Right lobe of liver (tissue), 6 donors: ENCODE measurements around the gene CISD2. TPM values are rescaled to one million over a fixed set of nuclear protein-coding genes. Genes with fewer than 3 reads are reported as not detected.
"Not testable (repeated sequence)": the region's sequence is repeated elsewhere in the genome, so short reads cannot be mapped to it uniquely, and the experiment has no call there.

ENCODE experiments used
- ATAC-seq, 4 donors: fragments of 200-7000 bp; cut with Tn5 transposase; one replicate each; pipeline ENCODE4 v1.9.1; 2020; ENCODE audit warnings: mild to moderate bottlenecking in 4 of 4, moderate library complexity in 4 of 4
- DNase-seq, 3 donors: peaks; one replicate each; pipeline ENCODE4 v3.0.0-alpha.2; 2020
- H3K27ac ChIP-seq, 3 donors: fragments of 200-600 bp; one replicate each; pipeline ENCODE4 v1.8.0; 2022
- H3K27me3 ChIP-seq, 2 donors: fragments of 200-600 bp; one replicate each; pipeline ENCODE4 v1.8.0; 2022
- H3K36me3 ChIP-seq, 4 donors: fragments of 200-600 bp; sonication (generic) in 1 of 4; one replicate each; pipeline versions ENCODE4 v1.5.1 to v1.8.0; 2017 to 2022; ENCODE audit warnings: control low read depth in 1 of 4
- H3K4me1 ChIP-seq, 4 donors: fragments of 200-600 bp; sonication (generic) in 1 of 4; one replicate each; pipeline versions ENCODE4 v1.5.1 to v1.8.0; 2017 to 2022; ENCODE audit warnings: control low read depth in 1 of 4
- H3K4me3 ChIP-seq, 3 donors: fragments of 200-600 bp; one replicate each; pipeline ENCODE4 v1.8.0; 2022
- H3K9me3 ChIP-seq, 4 donors: fragments of 200-600 bp; sonication (generic) in 1 of 4; one replicate each; pipeline versions ENCODE4 v1.5.1 to v1.8.0; 2017 to 2022; ENCODE audit warnings: control low read depth in 1 of 4
- POLR2A ChIP-seq: fragments of 450-650 bp; IDR thresholded peaks from one replicate; pipeline ENCODE4 v1.6.1; 2017; ENCODE audit warnings: antibody characterized with exemption, mild to moderate bottlenecking
- WGBS: methylation state at CpG from one replicate; pipeline ENCODE4 v1.1.6; 2018; ENCODE audit warnings: low coverage, low lambda C conversion rate; ENCODE audit not compliant: insufficient coverage; ENCODE audit errors: missing lambda C conversion rate; 5-methylcytosine and 5-hydroxymethylcytosine counted together
- intact Hi-C, 2 donors: fragments of 100-400 bp; cut with DNase I; formaldehyde crosslinking; loops; one replicate each; pipeline versions ENCODE4 v1.11.2 to v1.14.1; 2022
- total RNA-seq, 6 experiments: library from RNA; depleted of rRNA in 2 of 6; stranded (reverse); fragments of >200 nt in 2 of 6; fragmentation: NEBNext Ultra II Directional in 3 of 6; extraction: Animal tissue kit (Norgen Biotek cat#: 25700) in 3 of 6; gene quantifications; one replicate each; pipeline versions ENCODE4 v1.1.0 to v1.2.4, GENCODE V29; 2016 to 2023
- TF ChIP-seq, protein P1 (sequence below), 4 donors: fragments of 200-600 bp in 3 of 4; fragments of 450-650 bp in 1 of 4; IDR thresholded peaks; one replicate each; pipeline versions ENCODE4 v1.5.1 to v1.8.0; 2016 to 2022; ENCODE audit warnings: antibody characterized with exemption in 4 of 4, mild to moderate bottlenecking in 2 of 4
- donor health status: DM: no; HTN: yes; CAD: no.
- donor health status: DM: no; HTN: no; CAD: no.
- donor health status: DM: no; HTN: no; CAD: no.
- donor health status: DM: no; HTN: yes; CAD: no.
- donor health status: DM: no; HTN: yes; CAD: no.

CISD2 gene
- total RNA-seq, 6 experiments from 2014 or later: 29.8 to 34.7 (median 33.1) TPM

DNA sequence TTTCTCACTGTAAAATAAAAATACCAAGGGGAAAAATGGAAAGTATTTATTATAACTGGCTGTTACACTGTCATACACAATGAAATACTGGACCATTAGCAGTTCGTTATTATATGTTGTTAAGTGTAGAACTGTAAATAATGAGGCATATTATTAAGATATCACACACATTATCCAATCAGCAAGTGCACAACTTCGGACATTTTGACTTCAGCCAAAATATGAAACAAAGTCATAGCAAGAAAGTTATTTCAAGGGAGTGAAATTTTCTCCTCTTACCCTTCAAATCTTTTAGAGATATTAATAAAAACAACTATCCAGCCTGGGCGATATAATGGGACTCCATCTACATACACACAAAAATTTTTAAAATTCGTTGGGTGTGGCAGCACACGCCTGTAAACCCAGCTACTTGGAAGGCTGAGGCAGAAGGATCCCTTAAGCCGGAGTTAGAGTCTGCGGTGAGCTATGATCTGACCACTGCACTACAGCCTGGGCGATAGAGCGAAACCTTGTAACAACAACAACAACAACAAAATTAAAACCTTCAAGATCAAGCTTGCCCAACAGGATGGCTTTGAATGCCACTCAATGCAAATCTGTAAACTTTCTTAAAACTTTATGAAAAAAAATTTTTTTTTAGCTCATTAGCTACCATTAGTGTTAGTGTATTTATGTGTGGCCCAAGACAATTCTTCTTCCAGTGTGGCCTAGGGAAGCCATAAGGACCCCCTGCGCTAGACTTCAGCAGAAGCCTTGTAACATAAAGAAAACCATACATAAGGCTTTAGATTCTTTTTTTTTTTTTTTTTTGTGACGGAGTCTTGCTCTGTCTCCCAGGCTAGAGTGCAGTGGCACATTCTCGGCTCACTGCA lies 1.3 kb upstream of the CISD2 start:
- Histone ChIP-seq H3K36me3 (no peaks in the 10 kb centered on the region), H3K4me3 (peak overlapping the region; percentile 71 to 80 (median 73)), H3K27ac (peak overlapping the region; percentile 89 to 97 (median 96)), H3K4me1 (peaks cover 0 to 19% (median 9%) of the 10 kb centered on the region in 4 donors), H3K27me3 (no peaks in the 10 kb centered on the region), H3K9me3 (no peaks in the 10 kb centered on the region)
- WGBS: 73% methylated on average over 12 of the region's 12 CpGs
- TF ChIP-seq, protein P1, sequence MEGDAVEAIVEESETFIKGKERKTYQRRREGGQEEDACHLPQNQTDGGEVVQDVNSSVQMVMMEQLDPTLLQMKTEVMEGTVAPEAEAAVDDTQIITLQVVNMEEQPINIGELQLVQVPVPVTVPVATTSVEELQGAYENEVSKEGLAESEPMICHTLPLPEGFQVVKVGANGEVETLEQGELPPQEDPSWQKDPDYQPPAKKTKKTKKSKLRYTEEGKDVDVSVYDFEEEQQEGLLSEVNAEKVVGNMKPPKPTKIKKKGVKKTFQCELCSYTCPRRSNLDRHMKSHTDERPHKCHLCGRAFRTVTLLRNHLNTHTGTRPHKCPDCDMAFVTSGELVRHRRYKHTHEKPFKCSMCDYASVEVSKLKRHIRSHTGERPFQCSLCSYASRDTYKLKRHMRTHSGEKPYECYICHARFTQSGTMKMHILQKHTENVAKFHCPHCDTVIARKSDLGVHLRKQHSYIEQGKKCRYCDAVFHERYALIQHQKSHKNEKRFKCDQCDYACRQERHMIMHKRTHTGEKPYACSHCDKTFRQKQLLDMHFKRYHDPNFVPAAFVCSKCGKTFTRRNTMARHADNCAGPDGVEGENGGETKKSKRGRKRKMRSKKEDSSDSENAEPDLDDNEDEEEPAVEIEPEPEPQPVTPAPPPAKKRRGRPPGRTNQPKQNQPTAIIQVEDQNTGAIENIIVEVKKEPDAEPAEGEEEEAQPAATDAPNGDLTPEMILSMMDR (IDR thresholded peaks at IDR 0.05): no peak
- TF ChIP-seq POLR2A: no peak
- intact Hi-C loops: loop anchor here in 1 of 2 donors (5.0 kb wide), 1 partner anchor 40 kb away; the partner anchor contains the start of gene UBE2D3
- DNase-seq (no peak), ATAC-seq (no peak)

DNA sequence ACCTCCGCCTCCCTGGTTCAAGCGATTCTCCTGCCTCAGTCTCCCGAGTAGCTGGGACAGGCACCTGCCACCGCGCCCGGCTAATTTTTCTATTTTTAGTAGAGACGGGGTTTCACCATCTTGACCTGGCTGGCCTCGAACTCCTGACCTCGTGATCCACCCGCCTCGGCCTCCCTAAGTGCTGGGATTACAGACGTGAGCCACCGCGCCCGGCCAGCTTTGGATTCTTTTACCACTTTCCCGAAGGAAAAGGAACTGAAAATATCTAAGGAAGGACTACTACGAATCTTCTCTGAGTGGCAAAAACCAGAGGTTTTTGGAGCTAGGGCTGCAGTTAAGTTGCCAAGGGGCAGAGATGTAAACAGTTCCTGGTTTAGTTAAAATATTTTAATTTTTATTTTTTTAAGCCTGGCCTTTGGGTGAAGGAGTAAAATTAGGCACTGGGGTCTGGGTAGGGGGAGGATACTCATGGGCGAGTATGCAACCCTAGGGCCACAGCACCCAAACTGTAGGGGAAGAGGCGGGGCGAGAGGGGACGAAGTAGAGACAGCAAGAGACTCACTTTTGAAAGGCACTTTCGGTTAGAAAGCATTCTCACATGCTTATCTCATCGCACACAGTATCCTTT lies 525 bp upstream of the CISD2 start:
- peak; percentile 53 to 68 (median 64) for ATAC-seq
- peak overlapping the region; percentile 89 to 97 (median 96) for H3K27ac ChIP-seq
- WGBS: 6% methylated on average over 22 of the region's 23 CpGs

DNA sequence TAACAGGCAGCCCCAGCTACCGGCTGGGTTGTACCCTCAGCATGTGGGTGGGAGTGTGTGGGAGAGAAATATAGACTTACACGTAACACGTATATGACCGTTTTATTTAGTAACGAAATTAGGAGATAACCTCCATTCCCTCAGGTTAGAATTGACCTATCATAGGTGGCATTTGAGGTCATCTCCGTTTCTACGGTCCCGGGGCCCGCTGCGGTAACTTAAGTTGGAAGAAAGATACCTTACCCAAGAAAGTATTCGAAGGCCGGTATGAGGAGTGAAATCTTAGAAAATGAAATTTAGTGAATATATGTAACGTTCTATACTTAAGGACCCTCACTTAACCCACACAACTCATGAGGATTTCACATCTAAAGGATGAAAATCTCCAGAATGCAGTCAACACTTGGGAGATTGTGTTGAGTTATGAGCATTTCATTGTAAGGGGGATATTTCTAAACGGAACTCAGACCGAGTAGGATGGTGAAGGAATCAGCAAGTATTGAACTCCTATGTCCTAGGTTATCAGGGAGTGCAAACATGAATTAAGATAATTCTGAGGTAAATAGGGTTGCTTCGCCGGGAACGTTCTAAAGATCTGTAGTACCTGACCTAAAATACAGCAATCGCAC lies 891 bp downstream of the CISD2 start:
- WGBS: 2% methylated on average over 19 of the region's 19 CpGs
- peaks cover 0 to 14% (median 9%) of the 10 kb centered on the region in 4 donors for H3K4me1 ChIP-seq
- DNase-seq (no peak), ATAC-seq (peak; percentile 12 to 28 (median 18))
- H3K9me3 ChIP-seq: no peaks in the 10 kb centered on the region
- intact Hi-C loops: loop anchor here in 1 of 2 donors (5.0 kb wide), 1 partner anchor 42 kb away; the partner anchor contains the start of gene UBE2D3
- peak overlapping the region; percentile 71 to 80 (median 73) for H3K4me3 ChIP-seq
- TF ChIP-seq POLR2A: no peak
- TF ChIP-seq, protein P1 (IDR thresholded peaks at IDR 0.05): no peak
- H3K27ac ChIP-seq: peak overlapping the region; percentile 89 to 97 (median 96)
- H3K27me3 ChIP-seq: no peaks in the 10 kb centered on the region
- peaks cover 0 to 2% (median 0%) of the 10 kb centered on the region in 4 donors for H3K36me3 ChIP-seq

More for the DNA sequence above, 525 bp upstream of the CISD2 start:
- Histone ChIP-seq H3K27me3 (no peaks in the 10 kb centered on the region), H3K36me3 (no peaks in the 10 kb centered on the region), H3K4me1 (peaks cover 0 to 14% (median 9%) of the 10 kb centered on the region in 4 donors), H3K9me3 (no peaks in the 10 kb centered on the region), H3K4me3 (peak overlapping the region; percentile 71 to 80 (median 73))
- TF ChIP-seq, protein P1 (IDR thresholded peaks at IDR 0.05): no peak
- no peak for TF ChIP-seq POLR2A
- peak in 1 of 3 donors; percentile 55 for DNase-seq
- intact Hi-C loops: loop anchor here in 1 of 2 donors (5.0 kb wide), 1 partner anchor 41 kb away; the partner anchor contains the start of gene UBE2D3

DNA sequence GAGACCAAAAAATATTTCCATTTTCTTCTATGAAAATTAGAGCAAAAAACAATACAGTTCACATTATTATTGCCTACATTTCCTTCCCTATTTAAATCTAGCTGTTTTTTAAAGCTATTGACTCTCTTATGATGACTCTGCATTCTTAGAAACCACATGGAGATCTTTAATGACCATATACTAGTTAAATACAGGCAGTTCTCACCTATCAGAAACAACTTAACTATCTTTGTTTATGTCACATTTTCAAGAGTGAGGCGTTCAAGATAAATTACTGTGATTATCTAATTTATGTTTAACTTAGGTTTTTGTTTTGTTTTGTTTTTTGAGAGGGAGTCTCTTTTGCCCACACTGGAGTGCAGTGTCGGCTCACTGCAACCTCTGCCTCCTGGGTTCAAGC lies 3.0 kb downstream of the CISD2 start:
- ATAC-seq (no peak), DNase-seq (no peak)
- peaks cover 0 to 14% (median 9%) of the 10 kb centered on the region in 4 donors for H3K4me1 ChIP-seq
- H3K9me3 ChIP-seq: no peaks in the 10 kb centered on the region
- peak overlapping the region in 1 of 3 donors; percentile 96 for H3K27ac ChIP-seq
- 68% methylated on average over 2 of the region's 2 CpGs for WGBS
- no peaks in the 10 kb centered on the region for H3K27me3 ChIP-seq
- TF ChIP-seq POLR2A: no peak
- TF ChIP-seq, protein P1 (IDR thresholded peaks at IDR 0.05): no peak
- H3K36me3 ChIP-seq: peaks cover 0 to 4% (median 0%) of the 10 kb centered on the region in 4 donors
- H3K4me3 ChIP-seq: no peak overlapping the region
- intact Hi-C loops: no loop called here

DNA sequence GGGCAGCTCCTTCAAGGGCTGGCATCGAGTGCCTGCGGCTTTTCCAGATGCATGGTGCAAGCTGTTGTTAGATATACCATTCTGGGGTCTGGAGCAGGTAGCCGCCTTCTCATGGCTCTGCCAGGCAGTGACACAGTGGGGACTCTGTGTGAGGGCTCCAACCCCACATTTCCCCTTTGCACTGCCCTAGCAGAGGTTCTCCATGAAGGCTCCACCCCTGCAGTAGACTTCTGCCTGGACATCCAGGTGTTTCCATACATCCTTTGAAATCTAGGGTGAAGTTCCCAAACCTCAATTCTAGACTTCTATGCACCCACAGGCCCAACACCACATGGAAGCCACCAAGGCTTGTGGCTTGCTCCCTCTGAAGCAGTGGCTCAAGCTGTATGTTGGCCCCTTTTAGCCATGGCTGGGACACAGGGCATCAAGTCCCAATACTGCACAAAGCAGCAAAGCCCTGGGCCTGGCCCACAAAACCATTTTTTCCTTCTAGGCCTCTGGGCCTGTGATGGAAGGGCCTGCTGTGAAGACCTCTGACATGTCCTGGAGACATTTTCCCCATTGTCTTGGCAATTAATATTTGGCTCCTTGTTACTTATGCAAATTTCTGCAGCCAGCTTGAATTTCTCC lies 8.8 kb downstream of the CISD2 start:
- WGBS: no CpG with 5 or more reads among the region's 3 CpGs
- peak overlapping the region; percentile 34 to 86 (median 79) for H3K27ac ChIP-seq

DNA sequence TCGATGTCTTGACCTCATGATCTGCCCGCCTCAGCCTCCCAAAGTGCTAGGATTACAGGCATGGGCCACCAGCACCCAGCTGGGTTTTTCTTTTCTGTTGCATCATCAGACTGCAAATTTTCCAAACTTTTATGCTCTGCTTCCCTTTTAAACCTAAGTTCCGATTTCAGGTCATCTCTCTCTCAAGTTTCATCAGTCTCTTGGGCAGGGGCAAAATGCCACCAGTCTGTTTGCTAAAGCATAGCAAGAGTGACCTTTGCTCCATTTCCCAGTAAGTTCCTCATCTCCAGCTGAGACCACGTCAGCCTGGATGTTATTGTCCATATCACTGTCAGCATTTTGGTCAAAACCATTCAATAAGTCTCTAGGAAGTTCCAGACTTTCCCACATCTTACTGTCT lies 9.6 kb downstream of the CISD2 start:
- WGBS: 15% methylated on average over 4 of the region's 4 CpGs
- peak; percentile 68 to 87 (median 72) for DNase-seq
- peak overlapping the region in 2 of 3 donors; percentile 6 to 7 for H3K4me3 ChIP-seq
- H3K27me3 ChIP-seq, H3K9me3 ChIP-seq, H3K36me3 ChIP-seq: not testable (repeated sequence)
- peak overlapping the region; percentile 74 to 86 (median 79) for H3K27ac ChIP-seq
- ATAC-seq: peak; percentile 86 to 93 (median 90)
- H3K4me1 ChIP-seq: peaks cover 0 to 19% (median 4%) of the 10 kb centered on the region in 4 donors
- intact Hi-C loops: loop anchor here in 1 of 2 donors (5.0 kb wide), 1 partner anchor 51 kb away; the partner anchor contains the start of gene UBE2D3

More for the DNA sequence above, 8.8 kb downstream of the CISD2 start:
- H3K27me3 ChIP-seq, DNase-seq, H3K4me3 ChIP-seq, H3K36me3 ChIP-seq, ATAC-seq, H3K9me3 ChIP-seq: not testable (repeated sequence)
- intact Hi-C loops: loop anchor here in 1 of 2 donors (5.0 kb wide), 1 partner anchor 50 kb away; the partner anchor contains the start of gene UBE2D3
- peaks cover 0 to 19% (median 4%) of the 10 kb centered on the region in 4 donors for H3K4me1 ChIP-seq
